Non-pigmented ciliary epithelial cell (primary cell): ENCODE results near the gene RXFP4.
"Not testable (repeated sequence)": the region's sequence is repeated elsewhere in the genome, so short reads cannot be mapped to it uniquely, and the experiment has no call there.

Experiments used
- DNase-seq: peaks from one replicate; pipeline ENCODE4 v3.0.0-alpha.2; 2010; ENCODE audit warnings: low read depth

RXFP4 gene

DNA sequence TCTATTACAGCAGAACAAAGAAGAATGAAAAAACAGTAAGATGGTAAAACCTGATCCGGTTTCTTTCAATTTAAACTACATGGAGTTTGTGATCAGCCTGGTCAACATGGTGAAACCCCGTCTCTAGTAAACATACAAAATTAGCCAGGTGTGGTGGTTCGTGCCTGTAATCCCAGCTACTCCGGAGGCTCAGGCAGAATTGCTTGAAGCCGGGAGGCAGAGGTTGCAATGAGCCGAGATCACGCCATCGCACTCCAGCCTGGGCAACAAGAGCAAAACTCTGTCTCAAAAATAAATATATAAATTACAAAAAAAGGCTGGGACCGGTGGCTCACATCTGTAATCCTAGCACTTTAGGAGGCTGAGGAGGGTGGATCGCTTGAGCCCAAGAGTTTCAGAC, 10.7 kb upstream of the RXFP4 start:
- DNase-seq = not testable (repeated sequence)

DNA sequence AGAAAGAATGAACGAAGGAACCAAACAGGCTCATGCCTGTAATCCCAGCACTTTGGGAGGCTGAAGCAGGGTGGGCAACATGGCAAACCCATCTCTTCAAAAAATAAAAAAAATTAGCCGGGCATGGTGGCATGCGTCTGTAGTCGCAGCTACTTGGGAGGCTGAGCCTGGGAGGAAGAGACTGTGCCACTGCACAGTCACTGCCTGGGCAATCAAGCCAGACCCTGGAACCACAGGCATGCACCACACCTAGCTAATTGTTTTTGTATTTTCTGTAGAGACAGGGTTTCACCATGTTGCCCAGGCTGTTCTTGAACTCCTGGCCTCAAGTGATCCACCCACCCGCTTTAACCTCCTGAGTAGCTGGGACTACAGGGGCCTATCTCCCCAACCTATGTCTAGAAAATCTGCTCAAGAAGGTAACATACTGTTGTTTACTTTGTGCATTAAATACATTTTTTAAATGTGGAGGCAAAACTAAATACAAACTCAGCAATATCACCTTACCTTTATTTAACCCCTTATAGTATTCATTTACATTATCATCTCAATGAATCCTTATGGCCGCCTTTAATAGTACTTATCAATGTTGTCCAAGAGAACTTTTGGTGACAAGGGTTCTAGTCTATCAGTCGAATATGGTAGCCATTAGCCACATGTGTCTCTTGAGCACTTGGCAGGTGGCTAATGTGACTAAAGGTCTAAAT, 10.0 kb upstream of the RXFP4 start:
- DNase-seq = no peak

DNA sequence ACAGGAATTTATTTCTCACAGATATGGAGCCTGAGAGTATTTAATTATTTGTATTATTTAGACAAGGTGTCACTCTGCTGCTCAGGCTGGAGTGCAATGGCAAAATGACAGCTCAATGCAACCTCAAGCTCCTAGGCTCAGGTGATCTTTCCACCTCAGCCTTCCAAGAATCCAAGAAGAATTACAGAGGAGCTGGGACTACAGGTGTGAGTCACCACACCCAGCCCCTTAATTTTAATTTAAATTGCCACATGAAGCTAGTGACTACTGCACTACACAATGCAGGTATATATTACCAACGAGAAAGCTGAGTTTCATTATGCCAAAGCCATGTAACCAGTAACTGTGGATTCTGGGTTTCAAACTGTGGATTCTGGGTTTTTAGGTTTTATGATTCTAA, 9.4 kb upstream of the RXFP4 start:
- DNase-seq = no peak

DNA sequence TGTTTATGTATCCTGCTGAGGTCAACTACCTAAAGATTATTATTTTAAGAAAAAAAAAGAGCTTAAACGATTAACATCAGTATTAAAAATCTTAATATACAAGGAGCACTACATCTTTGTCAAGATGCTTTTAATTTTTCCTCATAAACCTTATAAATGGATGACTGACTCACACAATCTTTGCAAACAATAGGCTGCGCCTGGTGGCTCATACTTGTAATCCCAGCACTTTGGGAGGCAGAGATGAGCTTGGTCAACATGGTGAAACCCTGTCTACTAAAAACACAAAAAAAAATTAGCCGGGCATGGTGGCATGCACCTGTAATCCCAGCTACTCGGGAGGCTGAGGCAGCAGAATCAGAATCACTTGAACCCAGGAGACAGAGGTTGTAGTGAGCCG, 9.0 kb upstream of the RXFP4 start:
- DNase-seq = no peak

DNA sequence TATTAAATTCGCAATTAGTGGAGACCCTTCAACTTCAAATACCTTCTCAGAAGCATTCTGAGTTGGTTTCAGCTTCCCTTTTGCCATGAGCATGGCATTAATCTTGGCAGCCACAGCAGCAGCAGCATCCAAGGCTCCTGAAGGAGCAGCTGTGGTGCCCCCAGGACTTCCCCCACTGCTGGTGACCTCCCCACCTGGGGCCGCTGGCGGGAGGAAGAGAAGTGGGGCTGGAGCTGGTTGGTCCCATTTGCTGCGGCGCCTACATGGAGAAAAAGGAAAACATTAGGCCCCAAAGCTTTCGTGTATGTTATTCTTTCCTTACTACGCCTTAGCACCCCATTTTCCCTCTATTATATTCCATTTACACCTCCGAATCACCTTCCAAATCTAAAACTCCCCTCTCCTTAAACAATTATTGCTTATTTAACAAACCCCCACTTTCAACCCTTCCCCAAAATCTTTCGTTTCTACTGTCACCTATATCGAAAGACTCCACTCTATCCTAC, 7.8 kb upstream of the RXFP4 start:
- DNase-seq = no peak

DNA sequence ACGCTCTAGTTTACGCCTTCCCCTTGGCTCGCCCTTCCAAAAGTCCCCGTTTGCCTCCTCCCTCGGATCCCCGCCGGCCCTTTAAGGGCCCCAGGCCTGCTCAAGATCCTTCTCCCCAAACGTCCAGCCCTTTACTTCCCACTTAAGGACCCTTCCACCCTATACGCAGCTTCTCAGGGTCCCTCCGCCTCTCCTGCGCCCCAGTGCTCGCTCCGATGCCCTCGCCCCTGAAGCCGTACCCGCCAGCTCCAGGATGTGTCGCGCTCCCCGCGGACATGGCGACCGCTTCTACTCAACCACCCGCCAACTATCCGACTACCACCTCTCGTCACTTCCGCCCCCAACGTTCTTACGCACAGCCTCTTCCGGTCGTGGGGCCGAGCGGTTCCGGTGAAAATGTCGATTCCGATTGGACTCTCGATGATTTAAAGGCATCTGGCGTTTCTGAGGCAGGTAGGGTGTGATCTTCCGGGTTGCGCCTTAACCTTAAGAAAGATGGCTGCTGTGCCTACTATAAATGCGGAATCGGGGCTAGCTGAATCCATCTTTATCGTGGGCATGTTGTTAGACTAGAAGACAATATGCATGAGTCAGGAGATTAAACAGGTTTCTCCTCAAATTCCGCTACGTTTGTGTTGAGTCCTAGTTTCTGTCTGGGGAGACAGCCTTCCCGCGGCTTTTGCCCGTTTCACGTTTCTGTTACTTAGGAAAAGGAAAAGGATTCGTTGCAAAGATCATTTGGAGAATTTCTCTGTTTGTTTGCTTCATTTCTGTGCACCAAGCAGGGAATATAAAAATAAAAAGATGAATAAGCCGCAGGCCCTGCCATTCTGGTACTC, 7.1 kb upstream of the RXFP4 start, which contains the start of gene KHDC4:
KHDC4 (minus strand) TSS at position 317 of the 839 bp plus-strand sequence; CDS start at position 277, 40 bp downstream.
- peak; percentile 95 for DNase-seq

DNA sequence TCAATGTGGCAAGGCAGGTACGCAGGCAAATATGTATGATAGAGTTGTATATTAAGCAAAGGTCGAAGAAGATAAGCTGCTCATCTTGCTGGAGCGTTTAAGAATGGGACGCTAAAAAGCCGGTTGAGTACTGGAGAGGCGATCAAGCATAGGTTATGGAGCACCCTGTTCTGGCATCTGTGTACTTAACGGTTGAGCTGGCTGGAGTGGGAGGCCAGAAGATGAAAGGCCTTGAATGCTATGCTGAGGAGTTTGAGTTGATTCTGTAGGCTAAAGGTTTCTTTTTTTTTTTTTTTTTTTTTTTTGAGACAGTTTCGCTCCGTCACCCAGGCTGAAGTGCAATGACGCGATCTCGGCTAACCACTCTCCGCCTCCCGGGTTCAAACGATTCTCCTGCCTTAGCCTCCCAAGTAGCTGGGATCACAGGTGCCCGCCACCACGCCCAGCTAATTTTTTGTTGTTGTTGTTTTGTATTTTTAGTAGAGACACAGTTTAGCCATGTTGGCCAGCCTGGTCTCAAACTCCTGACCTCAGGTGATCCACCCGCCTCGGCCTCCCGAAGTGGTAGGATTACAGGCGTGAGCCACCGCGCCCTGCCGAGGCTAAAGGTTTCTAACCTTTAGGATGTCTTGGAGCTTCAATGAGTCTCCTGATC, 6.4 kb upstream of the RXFP4 start:
- DNase-seq = no peak

DNA sequence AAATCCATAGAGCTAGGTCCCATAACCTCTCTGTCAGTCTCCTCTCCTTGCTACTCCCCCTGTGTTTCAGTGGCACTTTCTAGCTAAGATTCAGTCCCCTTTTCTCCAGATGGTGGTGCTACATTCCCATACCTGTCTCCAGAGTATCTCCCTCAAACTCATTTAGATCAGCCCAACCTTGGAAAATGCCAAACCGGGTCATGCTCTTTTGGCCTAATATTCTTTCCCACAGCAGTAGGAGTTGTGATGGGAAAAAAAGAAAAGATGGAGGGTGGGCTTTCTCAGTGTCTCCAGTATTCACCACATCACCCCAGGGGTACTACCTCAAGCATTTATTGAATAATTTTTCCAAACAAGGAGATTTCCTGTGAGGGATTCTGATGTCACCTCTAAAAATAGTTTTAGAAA, 3.2 kb upstream of the RXFP4 start:
- DNase-seq = no peak

DNA sequence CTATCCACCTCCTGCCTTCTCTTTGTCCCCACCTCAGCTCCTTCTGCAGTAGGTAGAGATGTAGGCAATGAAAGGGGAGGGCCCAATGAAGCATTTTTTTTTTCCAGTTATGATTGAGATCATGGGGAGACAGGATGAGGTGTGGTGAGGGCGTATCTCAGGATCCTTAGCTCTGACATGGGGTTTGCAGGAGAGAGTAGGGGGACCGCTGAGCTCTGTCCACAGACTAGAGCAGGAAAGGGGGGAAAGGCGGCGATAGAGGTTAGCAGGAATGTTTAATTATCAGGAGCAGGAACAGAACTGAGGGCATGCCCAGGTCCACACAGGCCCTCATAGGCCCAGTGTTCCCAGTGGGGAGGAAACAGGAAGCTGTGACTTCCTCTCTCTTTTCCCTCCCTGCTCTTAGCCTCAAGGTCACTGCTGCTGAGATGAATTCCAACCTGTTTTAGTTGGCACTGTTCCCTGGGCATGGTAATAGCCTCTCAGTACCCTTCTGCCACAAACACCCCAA, 901 bp upstream of the RXFP4 start:
- DNase-seq = no peak

DNA sequence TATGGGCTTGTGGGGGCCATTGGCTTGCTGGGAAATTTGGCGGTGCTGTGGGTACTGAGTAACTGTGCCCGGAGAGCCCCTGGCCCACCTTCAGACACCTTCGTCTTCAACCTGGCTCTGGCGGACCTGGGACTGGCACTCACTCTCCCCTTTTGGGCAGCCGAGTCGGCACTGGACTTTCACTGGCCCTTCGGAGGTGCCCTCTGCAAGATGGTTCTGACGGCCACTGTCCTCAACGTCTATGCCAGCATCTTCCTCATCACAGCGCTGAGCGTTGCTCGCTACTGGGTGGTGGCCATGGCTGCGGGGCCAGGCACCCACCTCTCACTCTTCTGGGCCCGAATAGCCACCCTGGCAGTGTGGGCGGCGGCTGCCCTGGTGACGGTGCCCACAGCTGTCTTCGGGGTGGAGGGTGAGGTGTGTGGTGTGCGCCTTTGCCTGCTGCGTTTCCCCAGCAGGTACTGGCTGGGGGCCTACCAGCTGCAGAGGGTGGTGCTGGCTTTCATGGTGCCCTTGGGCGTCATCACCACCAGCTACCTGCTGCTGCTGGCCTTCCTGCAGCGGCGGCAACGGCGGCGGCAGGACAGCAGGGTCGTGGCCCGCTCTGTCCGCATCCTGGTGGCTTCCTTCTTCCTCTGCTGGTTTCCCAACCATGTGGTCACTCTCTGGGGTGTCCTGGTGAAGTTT, 550 bp downstream of the RXFP4 start:
- DNase-seq = no peak

DNA sequence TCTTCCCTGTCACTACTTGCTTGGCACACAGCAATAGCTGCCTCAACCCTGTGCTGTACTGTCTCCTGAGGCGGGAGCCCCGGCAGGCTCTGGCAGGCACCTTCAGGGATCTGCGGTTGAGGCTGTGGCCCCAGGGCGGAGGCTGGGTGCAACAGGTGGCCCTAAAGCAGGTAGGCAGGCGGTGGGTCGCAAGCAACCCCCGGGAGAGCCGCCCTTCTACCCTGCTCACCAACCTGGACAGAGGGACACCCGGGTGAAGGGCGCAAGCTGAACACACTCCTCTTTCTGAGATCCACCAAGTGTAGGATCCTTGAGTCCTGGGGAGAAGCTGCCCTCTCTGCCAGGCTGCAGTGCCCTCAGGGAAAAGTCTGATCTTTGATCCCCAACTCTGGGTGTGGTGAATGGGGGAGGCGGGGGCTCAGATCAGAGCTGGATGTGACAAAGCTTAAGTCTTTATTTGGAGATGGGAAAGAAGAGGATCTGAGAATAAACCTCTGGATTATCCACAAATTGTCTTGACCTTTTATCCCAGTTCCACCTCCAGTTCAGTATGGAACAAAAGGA, 1.2 kb downstream of the RXFP4 start:
- DNase-seq = no peak

DNA sequence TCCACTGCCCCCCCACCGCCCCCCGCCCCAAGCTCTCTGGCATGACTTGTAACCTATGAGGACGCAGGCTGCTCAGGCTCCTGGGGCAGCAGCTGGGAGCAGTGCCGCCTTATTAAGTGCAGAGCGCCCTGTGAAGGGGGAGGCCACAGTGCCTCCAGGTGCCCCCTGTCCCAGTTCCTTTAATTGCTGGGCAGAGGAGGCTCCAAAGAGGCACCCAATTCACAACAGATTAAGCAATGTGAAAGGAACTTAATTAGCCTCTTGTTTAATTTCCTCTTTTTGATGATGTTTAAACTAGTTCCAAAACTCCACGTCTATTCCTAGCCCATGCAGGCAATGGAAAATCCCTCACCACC, 3.0 kb downstream of the RXFP4 start:
- no peak for DNase-seq

DNA sequence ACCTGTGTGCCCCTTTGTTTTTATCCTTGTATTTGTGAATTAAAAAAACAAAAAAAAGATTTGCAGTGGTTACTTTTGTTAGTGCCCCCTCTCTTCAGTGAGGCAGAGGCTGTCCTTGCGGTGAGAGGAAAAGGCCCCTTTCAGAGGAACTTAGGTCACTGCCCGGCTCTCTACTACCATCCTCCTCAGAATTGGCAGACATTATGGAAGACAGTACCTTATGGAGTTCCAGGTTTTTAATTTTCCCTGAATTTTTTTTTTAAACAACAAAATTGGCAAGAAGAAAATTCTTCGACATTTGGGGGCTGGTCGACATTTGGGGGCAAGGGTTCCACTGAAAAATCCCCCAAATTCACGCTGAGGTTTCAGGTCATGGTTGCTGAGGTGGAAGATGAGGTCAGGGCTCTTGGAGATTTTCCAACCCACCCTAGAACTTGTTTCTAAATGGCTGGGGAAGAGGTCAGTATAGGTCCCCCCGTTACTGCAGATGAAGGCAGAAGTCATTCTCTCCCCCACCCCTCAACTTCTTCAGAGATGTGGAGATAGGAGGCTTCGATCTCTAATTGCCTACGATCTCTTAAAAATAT, 5.3 kb downstream of the RXFP4 start:
- no peak for DNase-seq

DNA sequence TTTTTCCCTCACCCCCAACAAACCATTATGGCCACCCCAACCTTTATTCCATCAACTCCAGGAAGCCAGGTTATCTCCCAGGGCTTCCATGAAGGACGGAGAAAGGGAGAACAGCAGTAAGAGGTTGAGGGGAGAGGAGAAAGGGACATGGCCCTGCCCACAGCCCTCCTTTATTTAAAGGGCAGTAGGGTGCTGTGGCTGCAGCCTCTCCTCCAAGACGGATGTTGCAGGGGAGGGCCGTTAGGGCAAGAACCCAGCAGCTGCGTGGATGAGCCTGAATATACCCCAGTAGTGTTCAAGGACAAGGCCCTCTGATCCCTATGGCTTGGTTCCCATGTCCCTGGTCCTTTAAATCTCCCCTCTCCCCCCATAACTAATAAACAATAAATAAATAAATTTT, 5.9 kb downstream of the RXFP4 start:
- DNase-seq = no peak

DNA sequence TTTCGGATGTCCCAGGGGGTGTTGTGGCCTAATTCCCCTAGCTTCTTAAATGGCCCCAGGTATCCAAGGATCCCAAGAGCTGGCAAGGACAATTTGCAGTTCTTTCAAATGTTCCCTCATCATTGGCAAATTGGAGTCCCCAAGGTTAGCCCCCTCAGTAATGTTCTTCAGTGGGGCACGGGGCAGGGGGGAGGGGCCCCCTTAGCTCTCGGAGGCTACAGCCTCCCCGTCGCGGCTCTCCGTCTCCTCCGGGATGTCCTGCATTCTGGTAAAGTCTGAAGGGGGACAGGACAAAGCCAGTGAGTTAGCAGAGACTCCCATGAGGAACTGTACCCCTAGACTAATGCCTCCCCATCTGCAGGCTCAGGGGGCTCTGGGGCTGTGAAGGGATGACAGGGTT, 6.3 kb downstream of the RXFP4 start:
- no peak for DNase-seq

DNA sequence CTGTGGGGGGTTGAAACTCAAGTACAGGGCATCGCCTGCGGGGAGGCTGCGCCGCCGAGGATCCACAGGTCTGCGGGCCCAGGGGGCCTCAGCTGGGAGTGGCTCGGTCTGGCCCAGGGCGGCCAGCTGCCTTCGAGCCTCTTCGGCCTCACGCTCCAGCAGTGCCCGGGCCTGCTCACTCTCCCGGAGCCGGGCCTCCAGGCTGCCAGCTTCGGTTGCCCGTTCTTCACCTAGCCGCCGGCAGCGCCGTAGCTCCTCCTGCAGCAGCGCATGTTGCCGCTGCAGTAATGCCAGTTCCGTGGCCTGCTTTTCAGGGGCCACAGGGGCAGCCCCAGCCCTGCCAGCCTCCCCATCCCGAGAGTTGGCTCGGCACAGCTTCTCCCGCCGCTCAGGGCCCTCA, 9.4 kb downstream of the RXFP4 start:
- no peak for DNase-seq

DNA sequence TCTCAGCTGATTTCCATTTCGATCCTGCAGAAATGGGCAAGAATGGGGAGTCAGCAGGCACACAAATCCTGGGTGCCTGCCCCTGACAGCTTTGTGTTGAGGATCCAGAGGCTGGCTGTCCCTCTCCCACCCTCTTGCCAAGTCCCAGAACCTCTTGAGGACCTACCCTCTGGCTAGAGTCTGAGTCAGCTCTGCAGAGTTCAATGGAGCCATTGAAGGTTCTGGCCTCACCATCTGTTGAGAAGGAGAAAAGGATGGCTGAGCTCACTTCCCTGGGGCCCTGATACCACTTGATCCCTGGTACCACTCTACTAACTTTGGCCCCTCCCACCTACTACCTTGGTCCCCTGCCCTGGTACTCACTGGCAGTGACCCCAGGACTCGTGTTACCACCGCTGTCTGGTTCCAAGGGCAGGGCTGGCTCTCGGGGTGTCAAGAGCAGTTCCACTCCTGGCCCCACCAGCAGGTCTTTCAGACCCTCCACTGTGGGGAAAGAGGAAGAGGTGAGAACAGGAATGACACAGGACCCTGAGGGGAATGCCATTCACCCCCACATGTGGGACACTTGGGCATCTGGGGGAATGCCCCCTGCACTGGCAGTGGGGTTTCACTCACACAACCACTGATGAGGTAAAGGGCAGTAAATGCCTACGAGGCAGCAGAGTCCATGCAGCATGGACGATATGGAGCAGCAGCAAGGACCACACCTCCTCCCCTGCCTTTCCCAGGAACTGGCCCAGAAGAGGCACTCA, 10.5 kb downstream of the RXFP4 start:
- no peak for DNase-seq

DNA sequence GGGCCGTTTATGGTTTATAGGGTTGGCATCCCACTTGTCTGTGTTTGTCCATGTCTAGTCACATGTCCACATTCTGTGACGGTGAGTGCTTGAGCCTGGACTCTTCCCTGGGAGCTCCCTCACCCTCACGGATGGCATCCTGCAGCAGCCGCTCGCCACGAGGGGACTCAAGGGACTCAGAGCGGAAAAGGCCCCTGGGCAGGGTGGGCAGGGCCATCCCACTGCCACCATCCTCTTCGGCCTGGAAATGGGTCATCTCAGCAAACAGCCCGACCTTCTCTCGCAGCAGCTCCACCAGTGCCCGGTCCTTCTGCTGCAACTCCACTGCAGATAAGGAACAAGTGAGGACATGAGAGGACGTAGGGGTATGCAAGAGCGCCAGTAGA, 11.1 kb downstream of the RXFP4 start:
- no peak for DNase-seq

DNA sequence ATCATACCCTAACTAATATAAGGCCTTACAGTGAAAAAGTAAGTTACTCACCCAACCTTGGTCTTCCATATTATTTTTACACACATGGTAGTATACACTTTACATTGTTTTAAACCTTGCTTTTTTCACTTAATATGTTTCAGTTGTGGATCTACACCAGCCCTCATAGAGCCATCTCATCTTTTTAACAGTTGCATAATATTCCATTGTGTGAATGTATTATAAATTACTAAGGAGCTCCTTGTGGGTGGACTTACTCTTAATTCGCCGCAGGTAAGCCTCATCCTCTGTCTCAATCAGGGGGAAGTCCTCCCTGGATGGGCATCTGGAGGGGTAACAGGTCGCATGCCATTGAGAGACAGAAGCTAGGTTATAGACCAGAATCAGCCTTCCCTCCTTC, 13.2 kb downstream of the RXFP4 start:
- DNase-seq = no peak

DNA sequence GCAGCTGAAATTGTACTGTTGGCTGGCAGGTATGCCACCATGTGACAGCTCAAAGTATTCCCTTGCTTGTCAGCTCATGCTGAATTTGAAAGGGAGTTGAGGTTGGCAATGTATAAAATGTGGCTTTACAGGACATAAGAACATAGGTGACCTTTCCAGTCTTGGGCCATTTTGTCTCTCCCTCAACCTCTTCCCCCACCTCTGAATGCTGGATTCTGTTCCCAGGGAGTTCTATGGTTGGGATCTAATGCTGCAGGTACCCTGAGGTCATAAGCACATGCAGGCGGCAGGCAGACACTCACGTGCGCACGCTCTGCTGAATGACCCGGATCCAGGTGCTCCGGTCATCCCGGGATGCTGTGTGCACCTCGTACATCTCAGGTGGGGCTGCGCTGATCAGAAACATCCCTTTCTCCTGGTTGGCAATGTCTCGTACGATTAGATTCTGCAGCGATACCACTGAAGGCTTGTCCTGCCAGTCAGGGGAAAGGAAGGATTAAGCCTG, 16.0 kb downstream of the RXFP4 start:
- DNase-seq = no peak
